PC-3 (cell line): Measurements from ENCODE around the gene KCNJ9. TPM values are rescaled to one million over a fixed set of nuclear protein-coding genes. Genes with fewer than 3 reads are reported as not detected.
A peak's percentile ranks its signal among the peaks of the same experiment; 100 is the strongest.

Experiments used
- ATAC-seq: fragments of 200-7000 bp; cut with Tn5 transposase; 2 replicates; pipeline ENCODE4 v1.9.1; 2020; ENCODE audit warnings: mild to moderate bottlenecking, moderate library complexity
- BruUV-seq: library from RNA; stranded (reverse); fragments of 400-500 nt; replicated peaks from 2 replicates; lab custom pipeline; 2021; lab: Mats Ljungman, UMichigan
- CTCF ChIA-PET: fragments of 300-600 bp; sonication (Branson Sonifier 250); formaldehyde crosslinking; loops from one replicate; lab custom pipeline; 2022; ENCODE audit warnings: antibody characterized with exemption; lab: Charles Lee
- POLR2A ChIA-PET: fragments of 300-600 bp; sonication (Branson Sonifier 250); formaldehyde crosslinking; loops from one replicate; lab custom pipeline; 2022; ENCODE audit warnings: antibody characterized with exemption; ENCODE audit not compliant: unreplicated experiment; lab: Charles Lee
- DNase-seq: peaks from one replicate; pipeline ENCODE4 v3.0.0-alpha.2; 2015
- H2AFZ ChIP-seq: fragments of 300-600 bp; sonication (generic); 2 replicates; pipeline ENCODE4 v1.6.0; 2016; ENCODE audit warnings: antibody characterized with exemption, low read length
- H3F3A ChIP-seq: fragments of 300-600 bp; sonication (generic); one replicate; pipeline ENCODE4 v1.6.0; 2017; ENCODE audit warnings: antibody characterized with exemption, low read length, control low read depth, mild to moderate bottlenecking; ENCODE audit not compliant: unreplicated experiment
- H3K27ac ChIP-seq: fragments of 300-600 bp; sonication (generic); 2 replicates; pipeline ENCODE4 v1.5.1; 2016; ENCODE audit warnings: mild to moderate bottlenecking, low read length
- H3K27me3 ChIP-seq: fragments of 300-600 bp; sonication (generic); 2 replicates; pipeline ENCODE4 v1.6.1; 2016; ENCODE audit warnings: low read length, mixed read lengths
- H3K36me3 ChIP-seq: fragments of 300-600 bp; sonication (generic); 2 replicates; pipeline ENCODE4 v1.6.1; 2016; ENCODE audit warnings: low read depth, mixed run types, low read length, mixed read lengths
- H3K4me1 ChIP-seq: fragments of 300-600 bp; sonication (generic); 2 replicates; pipeline ENCODE4 v1.5.1; 2016; ENCODE audit warnings: low read length; ENCODE audit not compliant: insufficient read depth
- H3K4me2 ChIP-seq: fragments of 300-600 bp; sonication (generic); 2 replicates; pipeline ENCODE4 v1.6.0; 2016; ENCODE audit warnings: low read length
- H3K4me3 ChIP-seq: fragments of 300-600 bp; sonication (generic); 2 replicates; pipeline ENCODE4 v1.5.1; 2016; ENCODE audit warnings: mild to moderate bottlenecking, low read length, mixed read lengths
- H3K79me2 ChIP-seq: fragments of 300-600 bp; sonication (generic); 2 replicates; pipeline ENCODE4 v1.6.1; 2017; ENCODE audit warnings: low read length, mixed read lengths
- H3K9ac ChIP-seq: fragments of 300-600 bp; sonication (generic); 2 replicates; pipeline ENCODE4 v1.6.0; 2016; ENCODE audit warnings: mild to moderate bottlenecking, low read length
- H3K9me2 ChIP-seq: fragments of 300-600 bp; sonication (generic); replicated peaks from 2 replicates; pipeline ENCODE4 v1.6.1; 2016; ENCODE audit warnings: mixed run types, low read length, mixed read lengths
- H3K9me3 ChIP-seq: fragments of 300-600 bp; sonication (generic); 2 replicates; pipeline ENCODE4 v1.6.1; 2016; ENCODE audit warnings: low read length, mixed read lengths
- H4K20me1 ChIP-seq: fragments of 300-600 bp; sonication (generic); 2 replicates; pipeline ENCODE4 v1.6.1; 2016; ENCODE audit warnings: low read length, mixed read lengths
- CTCF ChIP-seq: fragments of 300-600 bp; sonication (generic); conservative IDR thresholded peaks from 2 replicates; pipeline ENCODE4 v1.5.1; 2017; ENCODE audit warnings: antibody characterized with exemption, low read depth, mild to moderate bottlenecking, low read length
- EZH2 ChIP-seq: fragments of 300-600 bp; sonication (generic); IDR thresholded peaks from one replicate; pipeline ENCODE4 v1.6.1; 2017; ENCODE audit warnings: antibody characterized with exemption, mild to moderate bottlenecking, low read length; ENCODE audit not compliant: unreplicated experiment
- EZH2phosphoT487 ChIP-seq: fragments of 300-600 bp; sonication (generic); IDR thresholded peaks from 2 replicates; pipeline ENCODE4 v1.6.1; 2018; ENCODE audit warnings: mild to moderate bottlenecking, antibody characterized with exemption, low read length, borderline replicate concordance
- intact Hi-C: fragments of 100-400 bp; cut with micrococcal nuclease; formaldehyde crosslinking; loops from 2 replicates; pipeline ENCODE4 v1.9.0; 2023
- total RNA-seq: library from RNA; depleted of rRNA; stranded (reverse); fragments of >200 nt; gene quantifications from 2 replicates; pipeline ENCODE4 v1.2.3, GENCODE V29; 2014

The KCNJ9 gene
- total RNA-seq, 1 experiment from 2014 or later = not detected

GRCh38 chr1:160129046-160129445 is 47.7 kb downstream of the KCNJ9 start:
- no peak overlapping the region for H3K27ac ChIP-seq
- no peaks in the 10 kb centered on the region for H3K27me3 ChIP-seq
- CTCF ChIA-PET = no interaction called here
- no peak overlapping the region for H2AFZ ChIP-seq
- no peaks in the 10 kb centered on the region for H4K20me1 ChIP-seq
- POLR2A ChIA-PET = interaction anchor here (0.6 kb wide), 1 partner anchor 132 kb away, joined by 3 read pairs; no protein-coding TSS in a partner anchor
- intact Hi-C loops = no loop called here
- H3K4me3 ChIP-seq = no peak overlapping the region
- DNase-seq (peak; percentile 19), ATAC-seq (no peak)
- no peaks in the 10 kb centered on the region for H3K79me2 ChIP-seq
- peaks cover 7% of the 10 kb centered on the region for H3F3A ChIP-seq
- no TSS peak for BruUV-seq
- TF ChIP-seq CTCF = no peak
- TF ChIP-seq EZH2 = no peak
- no peak for TF ChIP-seq EZH2phosphoT487
- H3K4me2 ChIP-seq = no peak overlapping the region
- no peaks in the 10 kb centered on the region for H3K9me2 ChIP-seq
- no peaks in the 10 kb centered on the region for H3K36me3 ChIP-seq
- H3K9me3 ChIP-seq = no peaks in the 10 kb centered on the region
- H3K9ac ChIP-seq = no peak overlapping the region
- H3K4me1 ChIP-seq = peaks cover 39% of the 10 kb centered on the region

GRCh38 chr1:160129558-160129957 is 48.2 kb downstream of the KCNJ9 start:
- DNase-seq (no peak), ATAC-seq (no peak)
- H3F3A ChIP-seq = peaks cover 7% of the 10 kb centered on the region
- peaks cover 34% of the 10 kb centered on the region for H3K4me1 ChIP-seq
- H3K4me2 ChIP-seq = no peak overlapping the region
- intact Hi-C loops = no loop called here
- no peak for TF ChIP-seq EZH2phosphoT487
- no peaks in the 10 kb centered on the region for H3K9me3 ChIP-seq
- no peaks in the 10 kb centered on the region for H3K79me2 ChIP-seq
- ChIA-PET POLR2A (no interaction called here), CTCF (no interaction called here)
- H3K9me2 ChIP-seq = no peaks in the 10 kb centered on the region
- H4K20me1 ChIP-seq = no peaks in the 10 kb centered on the region
- H3K27me3 ChIP-seq = no peaks in the 10 kb centered on the region
- H3K36me3 ChIP-seq = no peaks in the 10 kb centered on the region
- H3K9ac ChIP-seq = no peak overlapping the region
- H3K27ac ChIP-seq = no peak overlapping the region
- no TSS peak for BruUV-seq
- no peak overlapping the region for H2AFZ ChIP-seq
- H3K4me3 ChIP-seq = no peak overlapping the region

GRCh38 chr1:160129966-160130365 is 48.6 kb downstream of the KCNJ9 start:
- Histone ChIP-seq H3K4me2 (no peak overlapping the region), H2AFZ (no peak overlapping the region), H3K4me3 (no peak overlapping the region), H3K27ac (no peak overlapping the region), H3K79me2 (no peaks in the 10 kb centered on the region), H3K36me3 (no peaks in the 10 kb centered on the region), H4K20me1 (no peaks in the 10 kb centered on the region), H3K4me1 (peaks cover 30% of the 10 kb centered on the region), H3K9me2 (no peaks in the 10 kb centered on the region), H3K9me3 (no peaks in the 10 kb centered on the region), H3K9ac (no peak overlapping the region), H3K27me3 (no peaks in the 10 kb centered on the region), H3F3A (peaks cover 7% of the 10 kb centered on the region)
- ATAC-seq (no peak), DNase-seq (no peak)
- BruUV-seq = no TSS peak
- ChIA-PET CTCF (interaction anchor here (0.6 kb wide), 1 partner anchor 822 kb away, joined by 3 read pairs; no protein-coding TSS in a partner anchor), POLR2A (no interaction called here)
- no peak for TF ChIP-seq EZH2
- no peak for TF ChIP-seq CTCF
- no peak for TF ChIP-seq EZH2phosphoT487
- intact Hi-C loops = no loop called here
